Karpas-422 (cell line): ENCODE measurements around the gene PITPNC1. TPM values are rescaled to one million over a fixed set of nuclear protein-coding genes. Genes with fewer than 3 reads are reported as not detected.

Experiments
- DNase-seq: peaks from one replicate; pipeline ENCODE4 v3.0.0-alpha.2; 2015
- H2AFZ ChIP-seq: fragments of 200-600 bp; sonication (generic); 2 replicates; pipeline ENCODE4 v1.6.1; 2014; ENCODE audit warnings: antibody characterized with exemption, low read length, mixed read lengths
- H3K27ac ChIP-seq: fragments of 200-600 bp; sonication (generic); 2 replicates; pipeline ENCODE4 v1.5.1; 2014; ENCODE audit warnings: mild to moderate bottlenecking, low read length, moderate library complexity
- H3K27me3 ChIP-seq: fragments of 200-600 bp; sonication (generic); 2 replicates; pipeline ENCODE4 v1.6.1; 2014; ENCODE audit warnings: low read length, mixed read lengths
- H3K36me3 ChIP-seq: fragments of 200-600 bp; sonication (generic); 2 replicates; pipeline ENCODE4 v1.6.1; 2014; ENCODE audit warnings: low read length, mixed read lengths; ENCODE audit not compliant: insufficient read depth
- H3K4me1 ChIP-seq: fragments of 200-600 bp; sonication (generic); 2 replicates; pipeline ENCODE4 v1.6.1; 2014; ENCODE audit warnings: mild to moderate bottlenecking, low read length, mixed read lengths
- H3K4me2 ChIP-seq: fragments of 200-600 bp; sonication (generic); 2 replicates; pipeline ENCODE4 v1.6.1; 2014; ENCODE audit warnings: low read length, low read depth, mild to moderate bottlenecking; ENCODE audit not compliant: poor library complexity, severe bottlenecking
- H3K4me3 ChIP-seq: fragments of 200-600 bp; sonication (generic); 2 replicates; pipeline ENCODE4 v1.5.1; 2014; ENCODE audit warnings: mild to moderate bottlenecking, antibody characterized with exemption, low read length, mixed read lengths
- H3K79me2 ChIP-seq: fragments of 200-600 bp; sonication (generic); 2 replicates; pipeline ENCODE4 v1.6.1; 2014; ENCODE audit warnings: mild to moderate bottlenecking, low read length, mixed read lengths
- H3K9ac ChIP-seq: fragments of 200-600 bp; sonication (generic); 2 replicates; pipeline ENCODE4 v1.6.0; 2014; ENCODE audit warnings: low read length
- H3K9me2 ChIP-seq: fragments of 200-600 bp; sonication (generic), shearing (Covaris generic); replicated peaks from 2 replicates; pipeline ENCODE4 v1.6.0; 2014; ENCODE audit warnings: mild to moderate bottlenecking, low read length, moderate library complexity; ENCODE audit not compliant: insufficient read depth
- H3K9me3 ChIP-seq: fragments of 300-700, 200-600 bp; sonication (generic); 2 replicates; pipeline ENCODE4 v1.6.1; 2014; ENCODE audit warnings: low read length, mixed read lengths
- H4K20me1 ChIP-seq: fragments of 200-600 bp; sonication (generic); 2 replicates; pipeline ENCODE4 v1.6.1; 2014; ENCODE audit warnings: mild to moderate bottlenecking, antibody characterized with exemption, low read length, low read depth; ENCODE audit not compliant: insufficient read depth
- total RNA-seq: library from RNA; depleted of rRNA; stranded (reverse); fragments of >200 nt; shearing (Covaris generic); gene quantifications from 2 replicates; pipeline ENCODE4 v1.2.3, GENCODE V29; 2014; ENCODE audit warnings: low replicate concordance

PITPNC1 gene
- total RNA-seq, 1 experiment from 2014 or later = 3.8 TPM

GRCh38 chr17:67605256-67605912 is 228.3 kb downstream of the PITPNC1 start:
- Histone ChIP-seq H3K79me2 (no peaks in the 10 kb centered on the region), H3K27ac (no peak overlapping the region), H3K4me2 (no peak overlapping the region), H3K36me3 (no peaks in the 10 kb centered on the region), H2AFZ (no peak overlapping the region), H4K20me1 (no peaks in the 10 kb centered on the region), H3K4me3 (no peak overlapping the region), H3K9ac (no peak overlapping the region), H3K27me3 (no peaks in the 10 kb centered on the region), H3K9me3 (no peaks in the 10 kb centered on the region), H3K9me2 (no peaks in the 10 kb centered on the region), H3K4me1 (no peaks in the 10 kb centered on the region)
- no peak for DNase-seq

GRCh38 chr17:67606471-67606870 is 229.4 kb downstream of the PITPNC1 start:
- Histone ChIP-seq H3K27me3 (no peaks in the 10 kb centered on the region), H3K36me3 (no peaks in the 10 kb centered on the region), H3K9ac (no peak overlapping the region), H3K79me2 (no peaks in the 10 kb centered on the region), H3K9me2 (no peaks in the 10 kb centered on the region), H2AFZ (no peak overlapping the region), H4K20me1 (no peaks in the 10 kb centered on the region), H3K9me3 (no peaks in the 10 kb centered on the region), H3K4me2 (no peak overlapping the region), H3K4me1 (no peaks in the 10 kb centered on the region), H3K4me3 (no peak overlapping the region), H3K27ac (no peak overlapping the region)
- no peak for DNase-seq

- Histone ChIP-seq H3K9me2 (no peaks in the 10 kb centered on the region), H4K20me1 (no peaks in the 10 kb centered on the region), H3K79me2 (no peaks in the 10 kb centered on the region), H3K4me1 (no peaks in the 10 kb centered on the region), H3K36me3 (no peaks in the 10 kb centered on the region), H3K4me3 (no peak overlapping the region), H3K4me2 (no peak overlapping the region), H3K27me3 (no peaks in the 10 kb centered on the region), H3K9ac (no peak overlapping the region), H3K9me3 (no peaks in the 10 kb centered on the region), H2AFZ (no peak overlapping the region), H3K27ac (no peak overlapping the region)
- no peak for DNase-seq
Measured at GRCh38 chr17:67606896-67607604, 230.0 kb downstream of the PITPNC1 start.

GRCh38 chr17:67610061-67610460 is 233.0 kb downstream of the PITPNC1 start:
- Histone ChIP-seq H3K9me3 (no peaks in the 10 kb centered on the region), H3K4me3 (no peak overlapping the region), H3K27me3 (no peaks in the 10 kb centered on the region), H3K9ac (no peak overlapping the region), H3K79me2 (no peaks in the 10 kb centered on the region), H3K27ac (no peak overlapping the region), H3K36me3 (no peaks in the 10 kb centered on the region), H4K20me1 (no peaks in the 10 kb centered on the region), H3K9me2 (no peaks in the 10 kb centered on the region), H3K4me2 (no peak overlapping the region), H2AFZ (no peak overlapping the region), H3K4me1 (no peaks in the 10 kb centered on the region)
- no peak for DNase-seq

DNA sequence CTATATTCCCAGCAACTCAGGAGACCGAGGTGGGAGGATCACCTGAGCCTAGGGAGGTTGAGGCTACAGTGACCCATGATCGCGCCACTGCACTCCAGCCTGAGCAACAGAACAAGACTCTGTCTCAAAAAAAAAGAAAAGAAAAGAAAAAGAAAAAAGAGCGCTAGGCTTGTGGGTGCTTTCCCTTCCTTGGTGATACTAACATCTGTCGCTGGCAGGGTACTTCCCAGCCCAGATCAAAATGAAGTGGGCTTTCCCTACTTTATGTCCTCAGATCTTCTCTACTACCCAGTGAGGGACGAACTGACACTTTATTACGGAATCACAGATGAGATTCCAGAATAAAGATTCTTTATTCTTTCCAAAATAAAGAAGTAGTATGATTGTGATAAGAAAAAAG is 236.9 kb downstream of the PITPNC1 start:
- Histone ChIP-seq H3K9me2 (no peaks in the 10 kb centered on the region), H3K36me3 (no peaks in the 10 kb centered on the region)

DNA sequence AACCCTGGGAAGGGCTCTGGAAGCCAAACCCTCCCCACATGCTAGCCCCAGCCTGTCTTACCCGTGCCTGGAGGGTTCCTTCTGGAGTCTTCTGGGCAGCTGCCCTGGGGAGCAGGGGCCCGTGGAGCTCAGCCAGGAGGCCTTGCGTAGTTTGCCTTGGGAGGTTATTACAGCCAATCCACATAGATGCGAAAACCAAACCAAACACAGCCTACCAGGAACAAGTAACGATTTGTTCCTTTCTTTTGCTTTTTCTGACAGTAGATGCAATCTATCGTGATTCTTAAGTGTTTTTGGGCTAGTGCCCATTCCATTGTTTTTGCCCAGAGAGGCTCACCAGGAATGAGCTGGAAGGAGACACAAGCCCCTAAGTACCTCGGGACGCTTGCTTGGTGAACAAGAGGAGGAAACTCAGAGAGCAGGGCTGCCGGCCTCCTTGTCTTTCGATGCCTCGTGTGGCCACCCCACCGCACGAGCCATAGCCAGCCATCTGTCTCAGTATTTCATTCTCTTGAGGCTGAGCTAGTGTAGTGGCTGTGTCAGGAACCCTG is 238.0 kb downstream of the PITPNC1 start:
- no peaks in the 10 kb centered on the region for H3K36me3 ChIP-seq
- H3K27ac ChIP-seq = no peak overlapping the region
- no peak overlapping the region for H3K9ac ChIP-seq
- H2AFZ ChIP-seq = no peak overlapping the region
- H3K9me3 ChIP-seq = no peaks in the 10 kb centered on the region
- no peak overlapping the region for H3K4me3 ChIP-seq
- no peaks in the 10 kb centered on the region for H3K4me1 ChIP-seq
- no peak overlapping the region for H3K4me2 ChIP-seq
- H3K9me2 ChIP-seq = no peaks in the 10 kb centered on the region
- DNase-seq = no peak
- H3K27me3 ChIP-seq = no peaks in the 10 kb centered on the region
- no peaks in the 10 kb centered on the region for H4K20me1 ChIP-seq
- H3K79me2 ChIP-seq = no peaks in the 10 kb centered on the region

More for the DNA sequence above, 236.9 kb downstream of the PITPNC1 start:
- Histone ChIP-seq H3K27me3 (no peaks in the 10 kb centered on the region), H2AFZ (no peak overlapping the region), H4K20me1 (no peaks in the 10 kb centered on the region), H3K4me3 (no peak overlapping the region), H3K27ac (no peak overlapping the region), H3K4me1 (no peaks in the 10 kb centered on the region), H3K79me2 (no peaks in the 10 kb centered on the region), H3K4me2 (no peak overlapping the region), H3K9ac (no peak overlapping the region), H3K9me3 (no peaks in the 10 kb centered on the region)
- no peak for DNase-seq

GRCh38 chr17:67615736-67616135 is 238.7 kb downstream of the PITPNC1 start:
- Histone ChIP-seq H3K36me3 (no peaks in the 10 kb centered on the region), H3K9me3 (no peaks in the 10 kb centered on the region), H2AFZ (no peak overlapping the region), H3K27ac (no peak overlapping the region), H3K9ac (no peak overlapping the region), H3K27me3 (no peaks in the 10 kb centered on the region), H3K4me1 (no peaks in the 10 kb centered on the region), H3K79me2 (no peaks in the 10 kb centered on the region), H3K9me2 (no peaks in the 10 kb centered on the region), H4K20me1 (no peaks in the 10 kb centered on the region), H3K4me3 (no peak overlapping the region), H3K4me2 (no peak overlapping the region)
- DNase-seq = no peak

- Histone ChIP-seq H3K27me3 (no peaks in the 10 kb centered on the region), H4K20me1 (no peaks in the 10 kb centered on the region), H3K79me2 (no peaks in the 10 kb centered on the region), H3K4me2 (no peak overlapping the region), H3K27ac (no peak overlapping the region), H3K4me1 (no peaks in the 10 kb centered on the region), H3K9me3 (no peaks in the 10 kb centered on the region), H3K4me3 (no peak overlapping the region), H3K36me3 (no peaks in the 10 kb centered on the region), H2AFZ (no peak overlapping the region), H3K9me2 (no peaks in the 10 kb centered on the region), H3K9ac (no peak overlapping the region)
- no peak for DNase-seq
Measured at GRCh38 chr17:67617304-67617899, 240.3 kb downstream of the PITPNC1 start.
